ENCODE results near the gene PPIL3.
"Not testable (repeated sequence)": the region's sequence is repeated elsewhere in the genome, so short reads cannot be mapped to it uniquely, and the experiment has no call there.

The PPIL3 gene

DNA sequence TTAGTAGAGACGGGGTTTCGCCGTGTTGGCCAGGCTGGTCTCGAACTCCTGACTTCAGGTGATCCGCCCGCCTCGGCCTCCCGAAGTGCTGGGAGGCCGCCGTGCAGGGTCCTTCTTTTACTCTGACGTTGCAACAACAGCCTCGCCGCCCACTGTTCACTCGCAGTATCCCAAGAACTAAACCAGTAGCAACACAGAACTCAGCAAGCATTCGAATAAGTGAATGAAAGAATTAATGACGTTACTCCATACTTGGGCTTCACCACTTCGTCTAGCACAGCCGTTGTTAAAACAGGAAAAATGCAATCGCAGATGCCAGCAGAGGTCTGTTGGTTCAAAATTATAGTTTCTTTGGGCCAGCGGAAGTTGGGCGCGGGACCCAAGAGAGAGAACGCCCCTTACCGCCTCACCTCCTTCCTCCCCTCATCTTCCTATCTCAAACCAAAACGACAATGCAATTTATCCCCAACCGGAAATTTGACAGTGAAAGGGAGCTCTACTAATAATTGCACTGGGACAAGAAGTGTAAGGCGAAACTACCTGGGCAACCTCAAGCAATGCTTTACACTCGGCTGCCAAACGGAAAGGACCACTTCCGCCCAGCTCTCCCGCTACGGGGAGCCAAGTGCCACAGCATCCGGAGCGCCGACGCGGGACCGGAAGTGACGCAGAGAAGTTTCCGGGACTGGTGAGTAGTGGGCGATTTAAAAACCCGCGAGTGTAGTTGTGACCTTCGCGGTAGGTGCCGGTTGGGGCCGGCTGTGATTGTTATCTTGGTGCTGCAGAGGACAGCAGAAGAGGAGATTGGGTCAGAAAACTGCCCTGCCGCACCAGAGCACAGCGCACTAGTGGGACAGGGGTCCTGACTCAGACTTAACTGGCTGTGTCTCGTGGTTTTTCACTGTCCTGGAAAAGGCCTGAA lies at the start of gene PPIL3, which contains the start of gene NIF3L1:
Gene PPIL3, minus strand, starts transcription at position 374 of the 922 bp plus-strand sequence. CDS start 1,462 bp downstream, outside the sequence.
Gene NIF3L1, plus strand, starts transcription at position 668 of the 922 bp plus-strand sequence. CDS start 2,573 bp downstream, outside the sequence.
- DNase-seq, result peak; percentile 96

DNA sequence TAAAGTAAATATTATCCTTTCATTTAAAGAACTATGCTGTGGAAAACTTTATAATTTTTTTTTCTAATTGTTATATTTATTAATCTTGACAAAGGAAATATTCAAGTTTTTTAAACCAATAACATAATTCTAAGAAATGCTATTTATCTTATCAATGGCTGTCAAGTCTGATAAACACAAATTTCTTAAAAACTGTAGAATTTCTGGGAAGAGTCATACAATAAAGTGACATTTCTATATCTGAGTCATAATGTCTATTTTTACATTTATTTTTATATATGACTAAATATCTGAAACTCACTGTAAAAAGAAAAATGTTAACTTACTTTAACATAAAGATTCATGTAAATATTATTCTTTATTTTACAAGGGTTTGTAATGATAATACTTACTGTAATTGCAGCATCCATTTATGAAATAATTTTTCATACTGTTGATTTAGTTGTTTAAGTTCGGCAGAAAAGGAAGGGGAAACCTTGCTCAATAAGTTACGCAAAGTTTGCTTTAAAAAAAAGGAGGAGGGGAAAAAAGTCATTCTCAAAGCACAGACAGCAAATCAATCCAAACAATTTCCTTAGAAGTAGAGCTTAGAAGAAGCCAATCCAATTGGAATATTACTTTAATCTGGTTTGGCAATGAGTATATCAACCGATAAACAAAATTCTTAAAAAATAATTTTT lies 42.2 kb upstream of the PPIL3 start:
- DNase-seq, result no peak

DNA sequence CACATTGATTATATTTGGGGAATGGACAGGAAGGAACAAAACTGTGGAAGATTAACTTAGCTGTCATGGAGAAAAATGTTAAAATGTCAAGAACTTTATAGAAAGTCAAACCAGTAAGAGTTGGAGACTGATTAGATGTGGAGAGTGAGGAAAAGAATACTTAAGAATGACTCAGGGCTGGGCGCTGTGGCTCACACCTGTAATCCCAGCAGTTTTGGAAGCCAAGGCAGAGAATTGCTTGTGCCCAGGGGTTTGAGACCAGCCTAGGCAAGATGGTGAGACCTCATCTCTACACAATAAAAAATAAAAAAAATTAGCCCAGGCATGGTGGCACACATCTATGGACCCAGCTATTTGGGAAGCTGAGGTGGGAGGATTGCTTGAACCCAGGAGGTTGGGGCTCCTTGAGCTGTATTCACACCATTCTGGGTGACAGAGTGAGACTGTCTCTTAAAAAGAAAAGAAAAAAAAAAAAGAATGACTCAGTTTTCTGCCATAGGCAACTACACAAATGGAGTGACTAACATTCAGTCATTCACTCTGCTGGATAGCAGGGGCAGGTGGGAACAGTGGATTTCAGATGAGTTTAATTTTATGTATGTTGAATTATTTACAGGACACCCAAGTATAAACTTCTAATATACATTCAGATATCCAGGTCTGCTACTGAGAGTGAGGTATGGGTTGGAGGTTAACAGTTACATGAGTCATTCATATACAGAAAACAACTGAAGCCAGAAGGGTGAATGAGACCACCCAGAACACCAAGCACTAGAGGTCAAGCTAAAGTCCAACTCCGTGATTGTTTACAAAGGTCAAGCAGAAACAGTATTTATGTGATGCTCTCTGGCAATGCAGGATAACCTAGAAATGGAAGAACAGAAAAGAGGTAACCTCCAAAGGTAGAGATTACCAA lies 40.7 kb upstream of the PPIL3 start:
- DNase-seq, result no peak

DNA sequence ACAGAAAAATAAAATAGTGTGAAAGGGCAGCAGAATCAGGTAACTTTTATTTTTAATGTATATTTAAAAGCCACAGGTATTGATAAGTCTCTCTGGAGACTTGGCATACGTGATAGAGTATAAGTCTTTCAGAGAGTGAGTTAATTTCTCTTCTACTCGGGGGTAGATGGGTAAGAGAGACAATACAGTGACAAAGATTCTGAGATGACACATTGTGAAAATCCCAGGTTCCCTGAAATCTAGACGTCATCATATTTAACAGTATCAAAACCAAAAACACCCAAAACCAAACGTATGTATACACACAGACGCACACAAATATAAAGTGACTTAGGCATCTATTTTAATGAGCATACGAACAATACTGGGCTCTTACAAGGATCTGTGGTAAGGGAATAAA lies 33.6 kb upstream of the PPIL3 start:
- DNase-seq, result no peak

DNA sequence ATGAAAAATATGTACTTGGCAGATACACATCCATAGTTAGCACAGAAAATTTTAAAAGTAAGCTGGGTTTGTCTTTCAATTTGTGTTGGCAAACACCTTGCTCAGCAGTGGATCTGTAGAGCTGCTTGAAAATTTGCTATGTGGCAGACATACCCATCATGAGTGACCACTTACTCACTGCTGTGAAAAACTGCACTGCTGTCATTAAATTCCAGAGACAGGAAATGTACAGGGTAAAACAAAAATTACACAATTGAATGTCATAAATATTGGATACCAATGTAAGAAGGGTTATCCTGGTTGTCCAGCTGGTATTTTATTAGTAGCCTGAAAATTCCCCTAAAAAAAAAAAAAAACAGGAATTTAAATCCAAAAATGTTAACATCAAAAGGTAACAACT lies 24.8 kb upstream of the PPIL3 start:
- no peak for DNase-seq

DNA sequence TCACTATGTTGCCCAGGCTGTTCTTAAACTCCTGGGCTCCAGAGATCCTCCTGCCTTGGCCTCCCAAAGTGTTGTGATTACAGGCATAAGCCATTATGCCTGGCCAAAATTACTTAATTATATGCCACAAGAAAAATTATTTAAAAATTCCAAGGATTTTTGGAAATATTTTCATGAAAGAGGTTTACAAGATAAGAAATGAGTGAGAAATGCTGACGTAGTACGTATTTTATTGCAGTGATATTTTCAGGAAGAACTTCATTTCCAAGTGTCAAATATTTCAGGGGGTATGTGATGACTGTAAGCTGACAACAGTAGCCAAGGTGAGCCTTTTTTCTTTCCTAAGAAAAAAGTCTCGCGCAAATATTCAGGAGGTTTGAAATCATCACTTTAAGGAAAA lies 21.1 kb upstream of the PPIL3 start:
- no peak for DNase-seq

DNA sequence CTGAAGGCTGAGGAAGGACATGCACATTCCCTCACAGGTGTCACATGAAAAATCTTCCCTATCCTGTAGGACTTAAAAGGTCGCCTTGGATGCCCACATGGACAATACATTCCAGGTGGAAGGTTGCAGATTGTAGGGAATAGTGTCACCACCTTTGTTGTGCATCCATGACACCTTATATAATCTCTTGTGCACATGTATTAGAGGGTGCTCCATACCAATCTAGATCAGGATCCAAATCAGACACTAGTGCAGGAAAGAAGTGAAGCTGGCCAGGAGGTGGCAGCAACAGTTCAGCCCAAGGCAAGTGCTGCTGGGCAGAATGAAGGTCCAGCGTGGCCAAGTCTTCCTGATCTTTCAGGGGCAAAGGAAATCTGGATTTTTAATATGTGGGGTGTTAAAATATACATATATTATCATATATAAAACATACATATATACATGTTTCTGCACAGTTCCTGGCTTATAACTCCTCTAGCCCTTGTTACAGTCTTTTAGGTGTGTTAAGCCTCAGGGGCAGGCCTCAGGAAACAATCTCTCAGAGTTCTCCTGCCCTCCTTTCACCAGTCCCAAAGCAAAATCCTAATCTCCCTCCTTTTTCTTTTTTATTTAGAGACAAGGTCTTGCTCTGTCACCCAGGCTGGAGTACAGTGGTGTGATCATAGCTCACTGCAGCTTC lies 16.9 kb upstream of the PPIL3 start:
- peak; percentile 16 for DNase-seq

DNA sequence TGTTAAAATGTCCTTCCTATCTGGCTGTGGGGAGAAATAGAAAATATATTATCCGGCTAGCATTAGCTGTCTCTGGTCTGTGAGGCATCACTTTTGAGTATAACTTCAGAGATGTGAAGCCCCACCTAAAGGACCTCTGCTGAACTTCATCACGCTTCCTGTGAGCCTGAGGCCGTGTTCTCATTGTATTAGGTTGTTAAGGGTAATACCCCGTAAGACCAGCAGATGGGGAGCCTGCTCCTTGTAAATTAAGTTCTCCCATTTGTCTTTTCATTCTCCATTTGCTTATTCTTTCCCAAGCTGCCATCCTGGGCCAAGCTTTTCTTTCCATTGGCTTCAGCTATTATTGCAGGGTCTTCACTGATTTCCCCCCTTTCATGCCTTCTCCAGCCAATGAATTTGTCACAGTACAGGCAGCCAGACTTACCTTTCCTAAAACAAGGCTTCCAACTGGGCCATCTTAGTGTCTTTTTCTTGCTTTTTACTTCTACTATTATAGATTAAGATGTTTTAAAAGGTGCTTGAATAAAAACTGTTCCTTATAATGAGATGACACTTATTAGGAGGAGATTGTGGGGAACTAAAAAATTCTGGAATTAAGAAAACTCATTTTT lies 12.7 kb upstream of the PPIL3 start:
- peak; percentile 7 for DNase-seq

DNA sequence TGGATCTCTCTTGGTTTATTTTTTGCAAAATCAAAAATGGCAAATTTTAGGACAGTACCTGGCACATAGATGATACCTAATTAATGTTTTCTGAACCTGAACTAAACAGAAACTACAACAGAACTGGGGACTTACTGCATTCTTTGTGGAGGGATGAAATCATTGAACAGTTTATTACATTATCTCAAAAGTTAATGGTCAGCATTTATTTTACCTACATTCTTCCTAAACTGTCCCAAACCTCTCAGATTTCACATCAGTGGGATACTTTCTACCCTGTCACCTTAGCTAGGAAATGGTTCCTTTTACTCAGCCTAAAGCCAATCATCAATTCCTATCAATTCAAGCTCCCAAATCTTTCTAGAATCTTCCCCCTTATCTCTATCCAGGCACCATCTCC lies 10.6 kb upstream of the PPIL3 start:
- DNase-seq, result no peak

DNA sequence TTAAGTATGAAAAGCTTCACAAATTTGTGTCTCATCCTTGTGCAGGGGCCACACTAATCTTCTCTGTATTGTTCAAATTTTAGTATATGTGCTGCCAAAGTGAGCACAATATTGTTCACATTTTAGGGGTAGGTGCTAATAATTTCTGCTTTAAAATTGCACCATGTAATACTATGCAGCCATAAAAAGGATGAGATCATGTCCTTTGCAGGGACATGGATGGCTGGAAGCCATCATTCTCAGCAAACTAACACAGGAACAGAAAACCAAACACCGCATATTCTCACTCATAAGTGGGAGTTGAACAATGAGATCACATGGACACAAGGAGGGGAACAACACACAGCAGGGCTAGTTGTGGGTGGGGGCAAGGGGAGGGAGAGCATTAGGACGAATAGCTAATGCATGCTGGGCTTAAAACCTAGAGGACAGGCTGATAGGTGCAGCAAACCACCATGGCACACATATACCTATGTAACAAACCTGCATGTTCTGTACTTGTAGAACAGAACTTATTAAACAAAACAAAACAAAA lies 7.1 kb downstream of the PPIL3 start:
- not testable (repeated sequence) for DNase-seq

DNA sequence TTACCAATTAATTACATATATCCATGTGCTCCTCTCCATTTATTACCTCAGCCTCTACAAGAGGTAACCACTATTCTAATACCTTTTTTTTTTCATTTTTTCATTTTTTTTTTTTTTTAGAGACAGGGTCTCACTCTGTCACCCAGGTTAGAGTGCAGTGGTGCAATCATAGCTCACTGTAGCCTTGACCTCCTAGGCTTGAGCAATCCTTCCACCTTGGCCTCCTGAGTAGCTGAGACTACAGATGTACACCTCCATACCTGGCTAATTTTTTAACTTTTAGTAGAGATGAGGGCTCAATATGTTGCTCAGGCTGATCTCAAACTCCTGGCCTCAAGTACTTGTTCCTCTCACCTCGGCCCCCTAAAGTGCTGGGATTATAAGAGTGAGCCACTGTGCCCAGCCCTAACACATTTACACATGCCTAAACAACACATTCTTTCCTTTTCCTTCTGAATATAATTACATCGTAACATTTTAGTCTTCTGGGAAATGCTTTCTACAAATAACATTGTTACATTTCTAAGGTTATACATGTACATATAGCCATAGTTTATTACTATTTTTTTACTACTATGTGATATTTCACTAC lies 10.5 kb downstream of the PPIL3 start:
- no peak for DNase-seq

DNA sequence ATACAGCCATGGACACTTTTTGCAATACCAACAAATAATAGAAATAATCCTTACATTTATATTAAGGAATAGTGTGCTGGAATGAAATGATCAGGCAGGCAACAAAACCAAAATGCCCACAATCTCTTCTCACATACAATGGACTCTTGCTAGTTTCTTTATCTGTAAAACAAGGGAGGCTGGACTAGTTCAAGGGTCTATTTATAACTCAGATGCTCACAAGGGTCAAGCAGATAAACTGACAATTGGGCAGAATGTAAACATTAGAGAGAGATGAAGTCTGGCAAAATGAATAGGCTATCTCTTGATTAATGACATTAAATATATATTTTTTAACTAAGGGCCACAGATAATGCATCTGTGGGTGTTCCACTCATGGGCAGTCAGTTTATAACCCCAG lies 11.4 kb downstream of the PPIL3 start:
- no peak for DNase-seq

DNA sequence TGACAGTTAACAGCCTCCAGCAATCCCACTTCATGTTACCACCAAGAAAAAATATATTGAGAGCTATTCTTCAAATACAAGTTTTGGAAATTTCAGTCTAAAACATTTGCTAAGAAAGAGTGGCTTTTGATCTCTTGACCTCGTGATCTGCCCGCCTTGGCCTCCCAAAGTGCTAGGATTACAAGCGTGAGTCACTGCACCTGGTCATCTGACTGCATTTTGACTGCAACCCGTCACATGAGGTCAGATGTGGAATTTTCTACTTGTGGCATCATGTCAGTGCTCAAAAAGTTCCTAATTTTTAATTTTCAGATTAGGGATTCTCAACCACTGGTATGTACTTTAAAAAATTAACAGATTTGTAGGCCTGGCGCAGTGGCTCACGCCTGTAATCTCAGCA lies 15.3 kb downstream of the PPIL3 start:
- DNase-seq, result no peak

DNA sequence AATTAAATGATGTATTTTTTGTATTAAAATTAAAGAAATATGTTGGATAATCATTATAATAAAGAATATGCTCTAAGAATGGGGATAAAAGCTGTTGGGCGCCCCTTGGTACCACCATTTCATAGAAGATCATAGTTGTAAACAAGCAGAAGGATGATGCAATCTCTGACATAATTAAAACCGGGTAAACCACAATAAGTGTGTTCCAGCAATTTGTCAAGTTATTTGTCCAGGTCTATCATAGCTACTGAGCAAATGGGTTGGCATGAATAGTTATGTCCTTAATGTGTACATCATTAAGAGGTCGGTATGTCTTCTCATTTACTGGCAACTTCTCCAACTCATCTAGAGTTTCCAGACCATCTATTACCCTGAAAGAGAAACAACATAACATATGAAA lies 17.7 kb downstream of the PPIL3 start:
- no peak for DNase-seq

DNA sequence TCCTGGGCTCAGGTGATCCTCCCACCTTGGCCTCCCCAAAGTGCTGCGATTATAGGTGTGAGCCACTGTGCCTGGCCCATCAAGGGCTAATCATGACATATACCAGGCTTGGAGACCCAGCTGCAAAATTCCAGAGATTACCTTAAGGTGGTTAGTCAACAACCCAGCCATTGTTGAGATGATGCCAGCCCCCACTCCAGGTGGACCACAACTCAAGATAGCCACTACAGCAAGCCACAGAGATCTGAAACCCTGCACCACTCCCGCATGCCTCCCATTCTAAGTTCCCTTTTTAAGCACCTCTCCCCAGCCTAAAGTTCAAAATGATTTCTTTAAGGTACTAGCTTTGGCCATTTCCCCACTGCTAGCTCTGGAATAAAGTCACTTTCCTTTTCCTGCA lies 19.9 kb downstream of the PPIL3 start:
- no peak for DNase-seq

DNA sequence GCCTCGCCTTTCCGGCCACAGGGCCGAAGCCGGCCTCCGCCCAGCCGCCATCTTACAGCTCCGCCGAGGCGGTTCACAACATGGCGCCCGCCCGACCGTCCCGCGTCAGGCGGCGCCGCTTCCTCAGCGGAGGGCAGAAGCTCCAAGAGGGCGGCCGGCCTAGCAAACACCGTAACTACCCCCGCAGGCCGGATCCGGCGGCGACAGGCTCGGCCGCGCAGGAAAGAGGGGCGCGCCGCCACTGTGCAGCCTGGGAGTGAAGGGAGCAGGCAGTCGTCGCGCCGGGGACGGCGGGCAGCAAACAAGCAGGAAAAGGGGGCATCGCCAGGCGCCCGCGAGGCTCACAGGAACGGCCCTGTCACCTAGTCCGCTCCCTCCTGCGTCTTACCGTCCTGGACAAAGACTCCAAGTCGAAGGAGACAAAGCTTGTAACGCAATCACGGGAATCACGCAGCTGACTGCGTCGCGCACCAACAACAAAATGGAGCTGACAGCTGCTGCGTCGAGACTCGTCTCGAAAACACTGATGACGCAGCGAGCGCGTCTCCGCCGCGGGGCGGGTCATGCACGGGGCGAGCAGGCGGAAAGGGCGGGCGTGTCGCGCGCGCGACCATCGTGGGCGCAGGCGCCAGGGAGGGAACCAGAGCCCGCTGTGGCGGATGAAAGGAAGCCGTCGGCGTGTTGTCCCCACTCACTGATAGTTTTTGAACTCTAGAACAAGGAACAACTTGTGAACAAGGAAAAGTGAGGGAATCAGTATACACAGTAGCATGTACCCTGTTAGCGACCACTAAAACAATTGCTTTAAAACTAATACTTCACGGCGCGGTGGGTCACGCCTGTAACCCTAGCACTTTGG lies 24.5 kb downstream of the PPIL3 start, which contains the start of gene CLK1:
Gene CLK1, minus strand, starts transcription at position 483 of the 859 bp plus-strand sequence. CDS start 2,796 bp downstream, outside the sequence.
- DNase-seq, result peak; percentile 82

DNA sequence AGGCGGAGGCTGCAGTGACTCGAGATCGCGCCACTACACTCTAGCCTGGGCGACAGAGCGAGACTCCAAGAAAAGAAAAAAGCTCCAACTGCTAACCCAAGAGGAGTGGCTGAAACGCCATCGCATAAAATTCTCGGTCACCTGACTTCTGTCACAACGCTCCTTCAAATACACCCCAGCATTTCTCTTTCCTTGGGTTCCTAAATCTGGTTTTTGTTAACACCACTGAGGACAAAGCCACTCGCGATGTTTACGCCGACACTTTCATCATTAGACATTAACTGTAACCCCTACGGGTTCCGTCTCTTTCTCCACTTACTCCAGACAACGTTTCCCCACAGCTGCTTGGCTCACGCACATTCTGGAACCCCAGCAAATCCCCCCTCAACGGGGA lies 25.1 kb downstream of the PPIL3 start:
- no peak for DNase-seq

DNA sequence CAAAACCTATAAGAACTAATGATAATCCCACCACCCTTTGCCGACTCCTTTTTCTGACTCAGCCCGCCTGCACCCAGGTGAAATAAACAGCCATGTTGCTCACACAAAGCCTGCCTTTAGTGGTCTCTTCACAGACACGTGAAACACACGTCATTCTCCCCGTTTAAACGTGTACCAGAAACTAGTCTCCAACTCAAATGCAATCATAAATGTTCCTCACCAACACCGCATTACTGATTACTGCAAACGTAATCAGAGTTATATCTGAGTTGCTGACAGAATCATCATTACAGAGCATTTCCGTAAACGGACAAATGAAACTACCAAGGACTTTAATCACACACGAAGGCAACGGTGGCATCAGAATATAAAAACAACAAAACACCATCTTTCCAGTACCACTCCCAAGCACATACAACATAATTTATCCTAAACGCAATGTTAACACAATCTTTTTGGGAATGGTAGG lies 26.3 kb downstream of the PPIL3 start:
- no peak for DNase-seq

DNA sequence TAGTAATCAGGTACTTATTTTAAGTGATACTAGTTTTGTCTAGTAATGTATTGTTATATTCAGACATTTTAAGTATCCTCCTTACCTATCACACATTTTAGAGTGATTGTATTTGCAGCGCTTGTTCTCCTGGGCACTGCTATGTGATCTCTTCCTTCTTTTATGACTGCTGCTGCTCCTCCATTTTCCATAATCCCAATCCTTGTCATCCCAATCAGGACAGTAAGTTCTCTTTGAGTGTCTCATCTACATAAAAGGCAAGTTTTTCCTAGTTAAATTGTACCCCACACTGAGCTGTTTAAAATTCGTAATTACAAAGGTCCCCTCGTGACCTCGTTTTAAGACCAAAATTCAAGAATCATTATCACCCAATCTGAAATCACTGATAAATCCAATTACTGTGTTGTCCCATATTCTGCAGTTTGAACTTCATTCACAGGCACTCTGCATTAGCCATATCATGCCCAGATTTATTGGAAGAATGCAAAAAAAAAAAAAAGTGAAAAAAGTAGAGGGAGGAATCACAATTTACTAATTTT lies 27.2 kb downstream of the PPIL3 start:
- DNase-seq, result no peak

All from NCI-H2029 treated with DMSO at 0.1 percent for 48 hours (cell line).